Keratinocyte (primary cell): ENCODE results near the gene DPYSL4. TPM values are rescaled to one million over a fixed set of nuclear protein-coding genes. Genes with fewer than 3 reads are reported as not detected.

Source experiments
- DNase-seq: peaks from one replicate; pipeline ENCODE4 v3.0.0-alpha.2; 2011; ENCODE audit warnings: low read depth, missing footprints, low spot score
- FAIRE-seq: peaks from 2 replicates; lab custom pipeline; 2011; peaks lifted over from hg19 to GRCh38; lab: Jason Lieb, UNC
- H2AFZ ChIP-seq: 2 replicates; pipeline ENCODE4 v1.6.0; 2012; ENCODE audit warnings: low read length, control low read depth, inconsistent platforms; ENCODE audit not compliant: control insufficient read depth
- H3K27ac ChIP-seq: 2 replicates; pipeline ENCODE4 v1.5.1; 2011; ENCODE audit warnings: low read length; ENCODE audit not compliant: control insufficient read depth, insufficient read depth
- H3K27me3 ChIP-seq: 3 replicates; pipeline ENCODE4 v1.6.0; 2011; ENCODE audit warnings: low read length; ENCODE audit not compliant: control insufficient read depth, insufficient read depth; ENCODE audit errors: extremely low read depth
- H3K36me3 ChIP-seq, 2 experiments: 2 replicates in 1 of 2; 3 replicates in 1 of 2; pipeline ENCODE4 v1.5.1; 2011; ENCODE audit warnings: low read length in 2 of 2, mild to moderate bottlenecking in 1 of 2; ENCODE audit not compliant: control insufficient read depth in 2 of 2, insufficient read depth in 2 of 2; ENCODE audit errors: extremely low read depth in 1 of 2
- H3K4me1 ChIP-seq: 3 replicates; pipeline ENCODE4 v1.5.1; 2011; ENCODE audit warnings: low read length; ENCODE audit not compliant: control insufficient read depth, insufficient read depth; ENCODE audit errors: extremely low read depth
- H3K4me2 ChIP-seq: 3 replicates; pipeline ENCODE4 v1.6.0; 2011; ENCODE audit warnings: low read depth, low read length; ENCODE audit not compliant: control insufficient read depth, insufficient read depth; ENCODE audit errors: extremely low read depth
- H3K4me3 ChIP-seq, 3 experiments: fragments of 200-600 bp in 1 of 3; sonication (generic) in 1 of 3; 2 replicates in 2 of 3; 3 replicates in 1 of 3; pipeline ENCODE4 v1.5.1; 2011 to 2016; ENCODE audit warnings: low read length in 3 of 3, mild to moderate bottlenecking in 3 of 3, control low read depth in 2 of 3, inconsistent platforms in 1 of 3, low read depth in 1 of 3, mixed read lengths in 1 of 3, mixed run types in 1 of 3, moderate library complexity in 1 of 3; ENCODE audit not compliant: control insufficient read depth in 2 of 3, insufficient read depth in 2 of 3; ENCODE audit errors: extremely low read depth in 1 of 3
- H3K79me2 ChIP-seq: 2 replicates; pipeline ENCODE4 v1.6.0; 2012; ENCODE audit warnings: low read length; ENCODE audit not compliant: control insufficient read depth, insufficient read depth
- H3K9ac ChIP-seq: 3 replicates; pipeline ENCODE4 v1.6.0; 2011; ENCODE audit warnings: low read length; ENCODE audit not compliant: control insufficient read depth, insufficient read depth; ENCODE audit errors: extremely low read depth
- H3K9me1 ChIP-seq: 3 replicates; pipeline ENCODE4 v1.6.0; 2011; ENCODE audit warnings: low read length; ENCODE audit not compliant: control insufficient read depth, insufficient read depth; ENCODE audit errors: extremely low read depth
- H3K9me3 ChIP-seq: 2 replicates; pipeline ENCODE4 v1.5.1; 2012; ENCODE audit warnings: low read depth, low read length; ENCODE audit not compliant: control insufficient read depth
- H4K20me1 ChIP-seq: 3 replicates; pipeline ENCODE4 v1.6.0; 2011; ENCODE audit warnings: low read length; ENCODE audit not compliant: control insufficient read depth, insufficient read depth; ENCODE audit errors: extremely low read depth
- CTCF ChIP-seq, 3 experiments: IDR thresholded peaks in 1 of 3; conservative IDR thresholded peaks in 1 of 3; optimal IDR thresholded peaks in 1 of 3; 2 replicates in 2 of 3; 3 replicates in 1 of 3; pipeline versions ENCODE3 to v1.5.1; 2011; ENCODE audit warnings: low read length in 3 of 3, mild to moderate bottlenecking in 3 of 3, moderate library complexity in 2 of 3, control low read depth in 1 of 3, inconsistent platforms in 1 of 3; ENCODE audit not compliant: insufficient read depth in 2 of 3; ENCODE audit errors: extremely low read depth in 1 of 3
- EZH2 ChIP-seq: IDR thresholded peaks from one replicate; pipeline ENCODE4 v1.6.1; 2012; ENCODE audit warnings: inconsistent platforms, mild to moderate bottlenecking, low read length, moderate library complexity
- dilution Hi-C: fragments of 300-500 bp; cut with MboI; formaldehyde crosslinking; loops from one replicate; pipeline ENCODE4 v1.7.0; 2020; ENCODE audit warnings: low sequenced_read_pairs; ENCODE audit not compliant: extremely low pct_ligation_motif_present
- polyA plus RNA-seq, 5 experiments: library from polyadenylated mRNA; depleted of rRNA in 3 of 5; stranded (reverse) in 3 of 5; stranded (forward) in 1 of 5; unstranded in 1 of 5; fragments of >200 nt; gene quantifications; 1 replicate in 1 of 5; 2 replicates in 3 of 5; 3 replicates in 1 of 5; pipeline versions ENCODE4 v1.2.1 to v1.2.3, GENCODE V29; 2011 to 2012; ENCODE audit warnings: missing spikeins in 2 of 5, low read depth in 1 of 5, low replicate concordance in 1 of 5

The DPYSL4 gene
- polyA plus RNA-seq, 1 donor (not counting 4 experiments of a cell fraction or from before 2014, with no cell fraction given), result 7.4 TPM

GRCh38 chr10:132141076-132141475, 45.7 kb upstream of the DPYSL4 start:
- Histone ChIP-seq H2AFZ (no peak overlapping the region), H4K20me1 (no peaks in the 10 kb centered on the region), H3K27me3 (no peaks in the 10 kb centered on the region), H3K9ac (no peak overlapping the region), H3K79me2 (no peaks in the 10 kb centered on the region), H3K36me3 (no peaks in the 10 kb centered on the region), H3K4me3 (no peak overlapping the region), H3K9me1 (no peaks in the 10 kb centered on the region), H3K4me2 (no peak overlapping the region), H3K4me1 (no peaks in the 10 kb centered on the region), H3K9me3 (no peaks in the 10 kb centered on the region), H3K27ac (no peak overlapping the region)
- dilution Hi-C loops, result no loop called here
- no peak for TF ChIP-seq EZH2
- no peak for TF ChIP-seq CTCF (optimal IDR thresholded peaks at IDR 0.05 in 1 of 3, IDR thresholded peaks at IDR 0.05 in 1 of 3, conservative IDR thresholded peaks at IDR 0.05 in 1 of 3; ENCODE audit: extremely low read depth in 1 of 3, insufficient read depth in 2 of 3, low read length in 3 of 3)
- DNase-seq, result no peak
- no peak for FAIRE-seq

GRCh38 chr10:132141526-132142395, 45.0 kb upstream of the DPYSL4 start:
- FAIRE-seq (no peak), DNase-seq (no peak)
- Histone ChIP-seq H3K9ac (no peak overlapping the region), H3K27ac (no peak overlapping the region), H2AFZ (no peak overlapping the region), H3K4me1 (no peaks in the 10 kb centered on the region), H3K4me2 (no peak overlapping the region), H3K36me3 (no peaks in the 10 kb centered on the region), H4K20me1 (no peaks in the 10 kb centered on the region), H3K27me3 (no peaks in the 10 kb centered on the region), H3K9me3 (no peaks in the 10 kb centered on the region), H3K9me1 (no peaks in the 10 kb centered on the region), H3K79me2 (no peaks in the 10 kb centered on the region), H3K4me3 (no peak overlapping the region)
- no peak for TF ChIP-seq CTCF (optimal IDR thresholded peaks at IDR 0.05 in 1 of 3, IDR thresholded peaks at IDR 0.05 in 1 of 3, conservative IDR thresholded peaks at IDR 0.05 in 1 of 3; ENCODE audit: extremely low read depth in 1 of 3, insufficient read depth in 2 of 3, low read length in 3 of 3)
- TF ChIP-seq EZH2, result no peak
- dilution Hi-C loops, result no loop called here
